COLO829 (cell line): ENCODE data around the gene DOK7.

Experiments used
- DNase-seq: peaks from one replicate; pipeline ENCODE4 v3.0.0; 2012; ENCODE audit warnings: low spot score

Gene DOK7

DNA sequence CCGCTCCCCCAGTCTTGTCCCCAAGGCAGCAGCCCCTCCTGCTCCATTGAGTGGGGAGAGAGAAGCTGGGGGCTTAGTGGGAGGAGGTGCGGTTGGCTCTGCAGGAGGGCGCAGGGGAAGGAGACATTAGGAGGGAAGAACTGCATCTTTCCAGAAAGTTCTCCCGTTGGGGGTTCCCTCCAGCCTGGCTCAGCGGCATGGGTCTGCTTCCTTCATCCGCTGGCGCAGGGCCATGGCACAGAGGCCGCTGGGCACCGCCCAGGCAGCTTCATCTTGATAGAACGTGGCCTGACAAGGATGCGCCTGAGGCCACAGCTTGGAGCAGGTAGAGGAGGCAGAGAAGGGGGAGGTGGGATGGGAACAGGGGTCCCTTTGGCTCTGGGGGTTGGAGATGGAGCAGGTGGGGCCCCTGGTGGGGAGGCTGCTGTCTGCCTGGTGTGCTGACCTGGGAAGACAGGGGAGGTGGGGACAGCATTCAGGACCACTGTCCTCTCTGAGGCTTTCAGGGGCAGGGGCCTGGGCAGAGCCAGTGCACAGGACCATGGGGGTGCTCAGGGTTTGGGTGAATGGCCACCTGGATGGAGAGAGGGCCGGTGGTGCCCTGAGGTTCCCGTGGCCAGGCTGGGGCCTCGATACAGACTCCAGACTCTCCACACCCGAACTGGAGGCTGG, 12.1 kb downstream of the DOK7 start:
- no peak for DNase-seq

DNA sequence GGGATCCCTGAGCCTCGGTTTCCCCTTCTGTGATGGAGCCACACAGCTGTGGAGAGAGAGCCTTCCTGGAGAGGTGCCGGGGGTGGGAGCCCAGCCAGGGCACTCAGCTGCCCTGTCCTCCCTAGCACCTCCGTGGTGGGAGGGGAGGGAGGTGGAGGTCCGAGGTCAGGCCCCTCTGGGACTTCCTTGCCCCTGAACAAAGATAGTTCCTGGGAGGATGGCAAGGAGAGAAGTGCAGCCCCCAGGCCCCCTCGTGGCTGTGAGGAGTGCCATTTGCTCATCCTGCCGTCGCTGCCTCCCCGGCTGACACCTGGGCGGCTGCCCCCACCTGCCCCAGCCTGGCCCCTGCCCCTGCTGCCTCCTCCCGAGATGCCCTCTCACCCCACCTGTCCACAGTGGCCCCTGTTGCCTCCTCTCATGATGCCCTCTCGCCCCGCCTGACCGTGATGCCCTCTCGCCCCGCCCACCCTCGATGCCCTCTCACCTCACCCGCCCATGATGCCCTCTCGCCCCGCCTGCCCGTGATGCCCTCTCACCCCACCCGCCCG, 12.7 kb downstream of the DOK7 start:
- no peak for DNase-seq

DNA sequence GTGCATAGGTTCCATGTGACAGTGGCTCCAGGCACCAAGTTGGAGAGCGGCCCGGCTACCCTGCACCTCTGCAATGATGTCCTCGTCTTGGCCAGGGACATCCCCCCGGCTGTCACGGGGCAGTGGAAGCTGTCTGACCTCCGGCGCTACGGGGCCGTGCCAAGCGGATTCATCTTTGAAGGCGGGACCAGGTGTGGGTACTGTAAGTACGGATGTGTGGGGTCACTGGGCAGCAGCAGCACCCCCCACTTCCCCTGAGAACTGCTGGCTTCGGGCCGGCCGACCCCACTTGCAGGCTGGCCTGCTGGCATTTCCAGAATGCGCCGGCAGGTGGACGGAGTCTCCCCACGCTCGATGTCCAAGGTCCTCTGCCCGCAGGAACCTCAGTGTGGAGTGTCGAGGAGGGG, 13.2 kb downstream of the DOK7 start:
- no peak for DNase-seq

DNA sequence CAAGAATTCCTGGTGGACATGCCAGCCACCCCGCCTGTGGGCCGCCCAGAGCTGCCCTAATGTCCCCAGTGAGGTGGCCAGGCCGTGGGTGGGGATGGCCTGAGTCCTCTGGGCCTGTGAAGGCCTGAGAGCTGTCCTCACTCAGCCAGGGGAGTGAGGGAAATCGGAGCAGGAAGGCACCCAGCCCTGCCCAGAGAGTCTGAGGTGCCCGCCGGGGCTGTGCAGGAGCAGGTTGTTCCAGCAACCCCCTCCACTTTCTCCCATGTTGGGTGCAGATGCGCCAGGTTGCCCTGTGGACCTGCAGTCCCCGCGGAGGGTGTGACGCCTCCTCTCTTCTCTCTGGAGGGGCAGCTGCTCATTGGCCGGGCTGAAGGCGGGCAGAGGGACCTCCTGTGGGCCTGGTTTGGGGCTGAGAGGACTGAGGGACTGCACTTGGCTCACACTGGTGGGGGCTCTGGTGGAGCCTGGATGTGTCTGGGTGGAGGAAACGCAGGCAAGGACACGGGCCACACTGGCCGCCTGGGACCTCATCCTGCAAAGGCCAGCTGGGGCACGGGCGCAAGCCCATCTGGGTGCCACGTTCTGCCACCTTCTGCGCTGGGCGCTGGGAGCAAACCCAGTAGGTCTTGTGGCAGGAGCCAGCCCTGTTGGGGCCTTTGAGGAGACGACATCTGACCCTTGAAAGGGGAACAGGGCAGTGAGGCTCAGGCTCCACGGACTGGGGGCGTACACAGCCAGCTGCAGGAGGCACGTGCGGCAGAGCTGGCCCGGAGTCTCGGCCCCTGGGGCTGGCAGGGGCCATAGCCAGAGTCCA, 14.0 kb downstream of the DOK7 start:
- DNase-seq = no peak

DNA sequence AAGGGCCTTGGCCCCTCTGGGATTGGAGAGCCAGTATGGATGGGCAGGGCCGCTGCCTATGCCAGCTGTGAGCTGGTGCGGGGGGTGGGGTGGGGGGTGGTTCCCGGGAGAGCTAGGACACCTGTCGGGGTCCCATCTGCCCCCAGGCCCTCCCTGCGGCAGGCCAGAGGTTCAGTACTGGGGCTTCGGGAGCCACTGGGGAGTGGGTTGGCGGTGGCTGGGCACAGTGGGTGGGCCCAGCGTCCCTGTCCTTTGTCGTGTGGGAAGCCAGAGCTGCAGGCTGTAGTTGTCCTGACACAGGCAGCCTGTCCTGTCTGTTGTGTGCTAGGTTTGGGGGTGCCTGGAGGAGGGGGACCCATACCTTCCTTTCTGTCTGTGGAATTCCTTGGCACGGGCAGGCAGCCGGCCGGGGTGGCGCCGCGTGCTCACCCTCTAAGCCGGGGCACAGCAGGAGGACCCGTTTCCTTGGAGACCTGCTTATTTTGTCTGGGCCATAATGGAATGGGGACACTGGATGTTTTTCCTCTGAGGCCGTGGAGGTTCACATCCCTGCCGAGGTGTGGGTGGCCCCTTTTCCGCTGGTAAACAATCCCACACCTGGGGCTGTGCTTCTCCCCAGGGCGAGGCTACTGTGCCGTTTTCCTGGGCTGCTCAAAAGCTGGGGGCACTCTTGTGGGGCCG, 14.8 kb downstream of the DOK7 start:
- no peak for DNase-seq

DNA sequence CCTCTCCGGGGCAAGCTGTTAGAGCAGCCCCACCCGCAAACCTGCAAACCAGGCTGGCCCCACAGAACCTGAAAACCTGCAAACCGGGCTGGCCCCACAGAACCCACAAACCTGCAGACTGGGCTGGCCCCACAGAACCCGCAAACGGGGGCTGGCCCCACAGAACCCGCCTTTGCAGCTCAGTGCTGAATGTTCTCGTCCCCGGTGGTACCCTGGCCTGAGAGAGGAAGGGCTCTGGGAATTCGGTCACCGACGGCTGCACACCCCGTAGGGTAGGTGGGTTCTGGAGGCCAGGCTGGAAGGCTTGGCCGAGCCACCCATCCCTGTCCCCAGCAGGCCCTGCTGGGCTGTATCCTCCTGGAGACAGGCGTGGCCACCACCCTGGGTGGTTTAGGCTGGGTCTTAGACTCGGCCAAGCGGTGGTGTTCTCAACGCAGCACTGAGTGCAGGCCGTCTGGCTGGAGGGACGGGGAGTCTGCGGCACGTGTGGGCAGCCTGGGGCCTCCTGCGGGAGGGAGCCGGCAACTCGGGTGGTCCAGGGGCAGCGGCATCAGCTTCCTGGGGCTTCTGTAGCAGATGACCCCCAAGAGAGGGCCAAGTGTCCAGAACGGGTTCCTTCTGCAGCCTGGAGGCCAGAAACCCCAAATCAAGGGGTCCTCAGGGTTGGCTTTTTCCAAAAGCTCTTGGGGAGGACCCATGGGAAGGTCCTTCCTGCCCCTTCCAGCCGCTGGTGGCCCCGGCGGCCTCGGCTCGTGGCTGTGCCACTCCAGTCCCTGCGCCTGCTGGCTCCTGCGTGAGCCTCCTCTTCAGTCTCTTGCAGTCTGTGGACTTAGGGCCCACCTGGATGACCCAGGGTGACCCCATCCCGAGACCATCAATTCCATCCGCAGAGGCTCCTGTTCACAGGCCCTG, 15.6 kb downstream of the DOK7 start:
- no peak for DNase-seq

DNA sequence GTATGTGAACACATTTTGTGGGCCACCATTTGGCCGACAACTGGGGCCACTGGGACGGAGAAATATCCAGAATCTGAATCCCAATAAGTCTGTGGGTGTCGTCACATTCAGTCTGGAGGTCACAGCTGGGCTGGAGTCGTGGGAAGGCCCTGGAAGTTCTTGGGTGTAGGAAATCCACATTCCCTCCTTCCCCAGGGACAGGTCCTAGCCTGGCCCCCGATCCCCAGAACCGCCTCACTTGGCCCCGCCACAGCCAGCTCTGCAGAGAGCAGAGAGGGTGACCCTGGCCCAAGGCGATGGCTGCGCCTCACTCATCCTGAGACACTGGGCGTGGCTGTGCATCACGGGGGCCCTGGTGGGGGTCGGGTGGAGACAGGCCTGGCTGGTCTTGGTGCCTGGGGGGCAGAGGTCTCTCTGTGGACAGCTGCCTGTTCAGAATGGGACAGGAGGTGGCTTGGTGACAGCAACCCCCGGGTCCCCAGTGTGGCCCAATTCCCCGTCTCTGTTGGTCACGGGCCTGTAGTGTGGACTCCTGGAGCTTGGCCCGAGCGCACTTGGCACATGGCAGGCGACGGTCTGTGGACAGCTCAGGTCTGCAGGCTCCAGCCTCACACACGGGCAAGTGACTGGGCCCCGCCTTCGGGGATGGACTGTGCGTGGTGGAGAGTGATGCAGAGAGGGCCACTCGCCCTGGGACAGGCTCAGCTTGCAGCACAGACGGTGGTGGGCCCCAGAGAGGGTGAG, 16.4 kb downstream of the DOK7 start:
- DNase-seq = no peak

DNA sequence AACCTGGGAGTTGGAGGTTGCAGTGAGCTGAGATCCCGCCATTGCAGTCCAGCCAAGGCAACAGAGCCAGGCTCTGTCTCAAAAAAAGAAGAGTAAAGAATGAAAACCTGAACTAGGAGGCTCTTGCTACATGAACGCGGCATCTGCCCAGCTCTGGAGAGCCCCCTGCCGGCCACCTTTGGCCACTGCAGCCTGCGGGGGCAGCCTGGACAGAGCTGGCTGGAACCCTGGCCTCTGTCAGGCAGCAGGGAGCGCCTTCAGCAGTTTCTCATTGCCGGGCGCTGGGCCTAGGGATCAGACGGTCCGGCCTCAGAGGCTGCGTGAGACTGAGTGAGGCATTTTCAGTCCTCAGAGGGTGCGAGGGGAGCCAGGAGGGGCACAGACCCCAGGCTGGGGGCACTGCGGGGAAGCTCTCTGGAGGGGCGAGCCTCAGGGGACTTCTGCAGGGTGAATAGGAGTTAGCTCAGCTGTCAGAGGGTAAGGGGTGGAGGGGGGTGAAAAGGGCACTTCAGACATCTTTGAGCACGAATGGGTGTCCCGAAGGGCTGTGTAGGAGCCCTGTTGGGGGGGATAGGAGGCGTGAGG, 17.5 kb downstream of the DOK7 start:
- DNase-seq = peak; percentile 64

DNA sequence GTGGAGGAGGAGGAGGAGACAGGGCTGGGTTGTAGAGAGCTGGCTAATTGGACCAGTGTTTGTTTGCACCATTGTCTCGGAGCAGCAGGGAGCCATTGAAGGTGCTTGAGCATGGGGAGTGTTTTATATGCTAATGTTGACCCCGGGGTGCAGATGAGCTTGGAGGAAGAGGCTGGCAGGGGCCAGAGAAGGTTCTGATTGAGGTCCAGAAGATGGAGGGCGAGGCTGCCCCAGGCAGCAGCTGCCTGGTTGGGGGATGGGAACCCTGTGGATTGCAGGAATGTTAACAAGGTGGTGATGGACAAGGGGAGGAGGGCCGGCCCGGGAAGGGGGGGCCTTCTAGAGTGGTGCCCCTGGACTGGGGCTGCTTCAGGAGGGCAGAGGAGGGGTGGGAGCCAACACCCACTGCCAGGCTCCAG, 18.0 kb downstream of the DOK7 start:
- no peak for DNase-seq

DNA sequence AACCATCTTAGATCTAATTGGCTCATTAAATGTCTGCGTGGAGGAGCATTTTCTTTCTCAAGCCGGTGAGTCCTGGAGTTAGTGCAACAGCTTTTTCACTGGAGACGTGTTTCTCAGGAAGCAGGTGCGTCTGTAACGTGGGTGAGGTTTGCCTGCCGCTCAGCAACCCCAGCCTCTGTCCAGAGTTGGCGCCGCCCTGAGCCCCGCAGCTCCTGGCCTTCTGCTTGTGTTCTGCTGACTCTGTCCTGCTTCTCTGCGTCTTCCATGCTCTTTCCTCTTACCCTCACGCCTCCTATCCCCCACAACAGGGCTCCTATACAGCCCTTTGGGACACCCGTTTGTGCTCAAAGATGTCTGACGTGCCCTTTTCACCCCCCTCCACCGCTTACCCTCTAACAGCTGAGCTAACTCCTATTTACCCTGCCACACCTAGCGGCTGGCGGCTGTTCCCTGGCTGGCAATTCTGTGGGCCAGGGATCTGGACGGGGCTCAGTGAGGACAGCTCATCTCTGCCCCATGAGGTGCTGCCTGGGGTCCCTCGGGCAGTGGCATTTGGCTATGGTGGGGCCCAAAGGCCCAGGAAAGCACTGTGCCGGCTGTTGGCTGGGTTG, 18.8 kb downstream of the DOK7 start:
- DNase-seq = no peak

DNA sequence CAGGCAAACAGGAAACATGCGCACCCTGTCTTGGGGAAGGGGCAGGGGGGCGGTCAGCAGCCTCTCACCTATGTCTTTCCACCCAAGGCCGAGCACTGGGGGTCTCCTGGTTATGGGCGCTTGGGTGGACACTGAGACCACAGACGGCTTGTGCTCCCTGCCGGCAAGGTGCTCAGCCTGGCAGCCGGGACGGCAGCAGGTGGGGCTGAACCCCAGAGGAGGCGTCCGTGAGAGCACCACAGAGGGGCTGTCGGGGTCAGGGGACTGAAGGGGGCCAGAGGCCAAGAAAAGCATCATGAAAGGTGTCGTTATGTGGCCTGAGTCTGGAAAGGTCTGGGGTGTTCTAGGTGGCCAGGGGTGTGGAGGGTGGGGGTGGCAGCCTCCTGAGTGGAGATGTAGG, 19.6 kb downstream of the DOK7 start:
- DNase-seq = no peak

DNA sequence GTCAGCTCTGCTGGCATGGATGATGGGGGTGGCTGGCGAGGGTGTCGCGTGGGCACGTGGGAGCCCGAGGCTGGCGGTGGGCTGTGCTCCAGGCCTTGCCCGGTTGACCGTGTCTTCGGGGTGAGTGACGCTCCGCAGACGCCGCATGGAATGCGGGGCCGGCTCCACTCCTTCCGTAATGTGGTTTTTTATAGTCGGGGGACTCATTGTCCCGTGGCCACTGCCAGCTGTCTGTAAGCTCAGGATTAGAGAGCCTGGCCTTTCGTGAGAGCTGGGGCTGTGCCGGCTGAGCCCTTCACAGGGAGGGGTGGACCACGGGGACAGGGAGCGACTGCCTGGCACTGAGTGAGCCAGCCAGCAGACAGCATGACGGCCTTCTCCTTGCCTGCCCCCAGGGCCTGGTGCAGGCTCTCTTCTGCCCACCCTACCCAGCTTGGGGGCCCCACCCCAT, 20.4 kb downstream of the DOK7 start:
- DNase-seq = no peak

DNA sequence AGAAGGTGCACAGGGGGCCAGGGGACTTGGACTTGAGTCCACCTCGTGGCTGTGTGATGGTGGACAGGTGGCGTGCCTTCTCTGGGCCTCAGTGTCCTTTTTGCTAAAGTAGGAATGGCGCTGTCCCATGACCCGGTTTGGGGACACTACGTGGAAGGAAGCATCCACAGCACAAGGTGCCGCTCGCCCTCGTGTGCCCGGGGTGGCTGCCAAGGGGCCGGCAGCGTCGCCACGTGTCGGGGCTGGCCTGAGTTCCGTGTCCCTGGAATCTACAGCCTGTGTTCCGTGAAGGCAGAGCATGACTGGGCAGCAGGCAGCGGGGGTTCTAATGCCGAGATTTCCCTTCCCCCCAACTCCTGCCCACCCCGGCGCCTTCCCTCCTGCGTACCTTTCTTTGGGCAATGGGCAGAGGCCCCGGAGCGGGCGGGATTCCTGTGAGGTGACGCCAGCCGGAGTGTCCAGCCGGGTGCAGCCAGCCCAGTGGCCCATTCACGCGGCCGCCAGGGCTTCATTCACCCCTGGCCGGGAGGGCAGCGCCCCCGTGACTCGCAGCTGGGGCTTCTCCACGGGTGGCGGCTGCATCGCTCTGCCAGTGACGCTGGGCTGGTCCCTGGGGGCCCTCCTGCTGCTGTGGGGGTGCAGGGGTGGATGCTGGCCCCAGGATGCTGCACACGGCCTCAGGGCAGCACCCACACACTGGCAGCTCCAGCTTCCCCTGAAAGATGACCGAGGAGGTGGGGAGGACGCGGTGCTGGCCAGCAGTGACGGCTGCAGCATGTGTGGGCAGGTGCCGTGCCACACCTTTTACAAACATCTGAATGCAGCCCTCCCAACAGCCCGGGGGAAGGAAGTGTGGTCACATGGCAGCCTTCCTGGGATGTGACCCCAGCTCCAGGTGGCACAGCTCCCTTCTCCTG, 21.2 kb downstream of the DOK7 start:
- DNase-seq = no peak

DNA sequence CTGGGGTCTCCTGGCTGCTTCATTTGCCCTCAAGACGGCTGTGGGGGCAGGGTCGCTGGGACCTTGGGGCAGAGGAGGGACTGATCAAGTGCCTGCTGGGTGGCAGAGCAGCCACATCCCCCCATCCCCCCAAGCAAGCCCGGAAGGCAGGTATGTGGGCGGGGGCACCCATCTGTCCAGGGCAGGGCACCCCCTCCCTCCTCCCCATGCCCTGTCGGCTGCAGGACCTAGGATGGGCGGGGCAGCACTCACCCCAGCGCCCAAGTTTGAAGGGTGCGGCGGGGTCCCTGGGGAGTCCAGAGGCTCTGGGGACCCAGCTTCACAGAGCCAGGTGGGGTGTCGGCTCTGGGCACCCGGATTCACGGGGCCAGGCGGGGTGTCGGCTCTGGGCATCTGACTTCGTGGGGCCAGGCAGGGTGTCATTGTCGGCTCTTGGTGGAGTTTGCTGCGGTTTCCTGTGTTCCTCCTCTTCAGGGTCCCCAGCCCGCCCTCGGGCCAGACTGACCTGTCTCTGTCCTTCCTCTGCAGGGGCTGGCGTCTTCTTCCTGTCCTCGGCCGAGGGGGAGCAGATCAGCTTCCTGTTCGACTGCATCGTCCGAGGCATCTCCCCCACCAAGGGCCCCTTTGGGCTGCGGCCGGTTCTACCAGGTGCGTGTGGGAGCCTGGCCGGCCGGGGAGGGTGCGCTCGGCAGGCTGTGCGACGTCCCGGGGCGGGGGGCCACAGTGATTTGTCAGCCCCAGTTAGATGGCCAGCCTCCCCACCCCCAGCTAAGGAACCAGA, 22.1 kb downstream of the DOK7 start:
- no peak for DNase-seq

DNA sequence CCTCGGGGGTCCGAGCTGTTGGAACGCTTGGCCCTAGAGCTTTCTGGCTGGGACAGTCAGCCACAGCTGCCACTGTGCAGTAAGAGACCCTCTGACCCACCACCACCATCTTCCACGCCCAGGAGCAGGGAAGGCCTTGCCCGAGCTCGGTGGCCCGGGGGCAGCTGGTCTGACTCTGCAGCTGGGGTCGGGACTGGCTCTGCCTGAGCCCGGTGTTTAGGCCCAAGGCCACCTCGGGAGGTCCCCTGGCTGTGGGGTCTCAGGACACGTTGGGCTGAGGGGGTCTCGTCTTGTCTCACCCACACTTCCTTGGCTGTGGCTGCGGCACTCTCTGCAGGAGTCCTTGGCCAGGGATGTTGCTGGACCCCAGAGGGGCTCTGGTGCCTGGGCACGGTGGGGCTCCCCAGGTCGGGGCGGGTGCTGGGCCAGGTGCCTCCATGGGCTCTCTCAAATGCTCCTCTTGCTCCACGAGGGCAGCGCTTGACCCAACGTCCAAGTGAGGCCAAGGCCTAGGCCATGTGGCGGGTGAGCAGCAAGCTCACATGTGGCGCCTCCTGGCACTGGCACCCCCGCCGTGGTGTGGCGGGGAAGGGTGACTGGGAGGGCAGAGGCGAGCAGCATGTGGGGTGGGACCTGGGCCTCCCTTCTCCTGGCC, 22.9 kb downstream of the DOK7 start:
- no peak for DNase-seq

DNA sequence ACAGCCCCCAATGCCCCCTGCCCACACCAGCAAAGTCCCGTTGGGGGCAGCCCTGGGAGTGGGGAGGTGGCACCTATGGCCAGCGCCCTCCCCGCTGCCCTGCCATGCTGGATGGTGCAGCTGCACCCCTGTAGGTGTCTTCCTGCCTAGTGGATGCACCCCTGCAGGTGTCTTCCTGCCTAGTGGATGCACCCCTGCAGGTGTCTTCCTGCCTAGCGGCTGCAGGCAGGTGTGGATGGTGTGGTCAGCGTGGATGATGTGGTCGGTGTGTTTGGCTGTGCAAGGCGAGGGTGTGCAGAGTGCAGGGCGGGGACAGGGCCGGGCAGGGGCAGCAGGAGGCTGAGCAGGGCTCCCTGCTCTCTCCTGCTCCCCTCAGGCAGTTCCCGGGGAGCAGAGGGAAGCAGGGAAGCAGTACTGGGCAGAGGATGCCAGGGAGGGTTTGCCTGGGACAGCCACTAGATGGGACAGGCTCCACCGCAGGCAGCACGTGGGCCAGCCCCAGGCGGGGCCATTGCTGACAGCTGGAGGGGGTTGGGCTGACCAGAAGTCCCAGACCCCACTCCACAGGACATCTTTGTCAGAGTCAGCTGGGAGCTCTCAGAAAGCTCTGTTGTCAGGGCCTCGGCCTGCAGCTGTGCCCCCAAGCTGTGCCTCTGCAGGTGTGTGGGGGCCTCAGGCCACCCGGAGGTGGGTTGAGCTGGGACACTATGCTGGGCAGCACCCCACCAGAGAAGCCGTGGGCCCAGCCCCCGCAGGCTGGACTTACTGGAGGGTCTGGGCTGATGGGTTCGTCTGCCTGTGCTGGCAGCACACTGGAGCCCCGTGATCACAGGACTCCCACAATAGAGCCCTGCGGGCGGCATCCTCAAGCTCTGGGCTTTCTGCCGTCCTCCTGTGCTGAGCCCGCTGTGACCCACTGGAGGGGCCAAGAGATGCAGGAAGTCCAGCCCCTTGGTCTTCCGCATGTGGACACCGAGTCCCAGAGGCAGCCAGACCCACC, 23.7 kb downstream of the DOK7 start:
- DNase-seq = no peak
